DMS79 (cell line): Measurements from ENCODE around the gene CLK2.
"Not testable (repeated sequence)": the region's sequence is repeated elsewhere in the genome, so short reads cannot be mapped to it uniquely, and the experiment has no call there.

Experiments
- DNase-seq: peaks from one replicate; lab custom pipeline; 2025; lab: John Stamatoyannopoulos, UW

Gene CLK2

DNA sequence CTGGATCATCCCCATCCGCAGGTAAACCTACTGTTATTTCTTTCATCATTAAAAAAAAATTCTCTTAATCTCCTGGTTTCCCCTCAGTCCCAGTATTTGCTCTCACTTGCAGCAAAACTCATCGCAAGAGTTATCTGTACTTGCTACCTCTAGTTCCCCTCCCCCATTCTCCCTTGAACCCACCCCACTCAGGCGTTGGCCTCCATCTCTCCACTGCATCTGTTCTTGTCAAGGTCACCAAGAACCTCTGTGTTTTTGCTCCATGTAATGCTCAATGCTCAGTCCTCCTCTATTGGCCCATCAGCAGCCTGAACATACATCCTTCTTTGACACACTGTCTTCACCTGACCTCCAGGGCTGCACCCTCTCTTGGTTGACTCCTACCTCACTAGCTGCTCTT lies 23.4 kb upstream of the CLK2 start:
- no peak for DNase-seq

- no peak for DNase-seq
Observed at GRCh38 chr1:155295942-155296267, 22.6 kb upstream of the CLK2 start.

DNA sequence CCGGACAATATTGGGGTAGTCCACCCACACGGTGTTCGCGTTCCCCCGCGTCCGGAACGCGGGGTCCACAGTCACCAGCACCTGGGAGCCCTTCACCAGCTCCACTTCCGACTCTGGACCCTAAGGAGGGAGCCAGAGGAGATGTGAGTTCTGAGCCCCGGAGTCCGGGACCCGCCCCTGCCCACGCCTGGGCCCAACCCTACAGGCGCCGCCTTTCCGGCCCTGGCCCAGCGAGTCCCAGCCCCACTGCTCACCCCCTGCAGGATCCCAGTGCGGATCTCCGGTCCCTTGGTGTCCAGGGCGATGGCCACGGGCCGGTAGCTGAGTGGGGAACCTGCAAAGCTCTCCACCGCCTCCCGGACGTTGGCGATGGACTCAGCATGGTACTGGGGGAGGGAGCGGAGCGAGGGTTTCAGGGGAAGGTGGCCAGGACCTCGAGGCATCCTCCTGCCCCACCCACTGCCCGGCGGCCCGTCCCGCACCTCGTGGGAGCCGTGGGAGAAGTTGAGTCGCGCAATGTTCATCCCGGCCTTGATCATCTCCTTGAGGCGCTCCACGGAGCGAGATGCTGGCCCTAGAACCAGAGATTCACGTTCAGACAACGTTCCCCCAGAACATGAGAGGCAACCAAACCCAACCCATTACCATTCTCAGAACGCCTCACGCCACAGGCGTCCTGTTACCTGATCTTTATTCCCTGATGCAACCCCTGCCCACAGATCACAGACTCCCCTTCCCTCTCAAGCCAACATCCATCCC lies 22.1 kb upstream of the CLK2 start:
- DNase-seq = no peak

GRCh38 chr1:155294520-155295182 lies 21.3 kb upstream of the CLK2 start:
- DNase-seq = no peak

DNA sequence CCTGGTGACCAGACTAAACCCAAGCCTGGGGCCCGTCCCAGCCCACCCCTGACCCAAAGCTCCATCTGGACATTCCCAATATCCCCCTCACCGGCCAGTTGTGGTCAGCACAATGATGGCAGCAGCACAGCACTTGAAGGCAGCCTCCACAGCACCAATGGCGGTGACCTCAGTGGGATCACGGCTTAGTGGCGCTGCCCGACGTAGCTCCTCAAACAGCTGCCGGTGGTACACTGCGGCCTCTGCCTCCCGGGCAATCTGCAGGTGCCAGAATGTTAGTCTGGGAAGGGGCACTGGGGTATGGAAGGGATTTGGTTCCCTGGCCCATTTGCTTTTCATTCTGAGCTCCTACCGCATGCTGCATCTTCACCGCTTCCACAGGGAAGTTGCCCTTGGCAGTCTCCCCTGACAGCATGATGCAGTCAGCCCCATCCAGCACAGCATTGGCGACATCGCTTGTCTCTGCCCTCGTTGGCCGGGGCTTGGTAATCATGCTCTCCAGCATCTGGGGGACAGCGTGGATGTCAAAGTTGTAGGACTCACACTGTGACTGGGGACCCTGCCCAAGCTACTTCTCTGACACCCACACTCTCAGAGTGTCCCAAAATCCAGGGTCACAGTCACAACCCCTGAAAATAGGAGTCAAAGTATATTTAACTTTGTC lies 19.9 kb upstream of the CLK2 start:
- DNase-seq = no peak

DNA sequence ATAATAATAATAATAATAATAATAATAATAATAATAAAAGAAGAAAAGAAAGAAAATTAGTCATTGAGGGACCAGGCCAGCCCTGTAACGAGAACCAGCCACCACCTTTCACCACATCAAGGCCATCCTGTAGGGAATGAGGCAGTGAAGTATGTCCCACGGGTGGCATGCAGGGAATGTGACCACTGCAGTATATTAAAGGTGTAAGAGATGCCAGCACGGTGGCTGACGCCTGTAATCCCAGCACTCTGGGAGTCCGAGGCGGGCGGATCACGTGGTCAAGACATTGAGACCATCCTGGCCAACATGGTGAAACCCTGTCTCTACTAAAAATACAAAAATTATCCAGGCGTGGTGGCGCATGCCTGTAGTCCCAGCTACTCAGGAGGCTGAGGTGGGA lies 17.7 kb upstream of the CLK2 start:
- DNase-seq = not testable (repeated sequence)

DNA sequence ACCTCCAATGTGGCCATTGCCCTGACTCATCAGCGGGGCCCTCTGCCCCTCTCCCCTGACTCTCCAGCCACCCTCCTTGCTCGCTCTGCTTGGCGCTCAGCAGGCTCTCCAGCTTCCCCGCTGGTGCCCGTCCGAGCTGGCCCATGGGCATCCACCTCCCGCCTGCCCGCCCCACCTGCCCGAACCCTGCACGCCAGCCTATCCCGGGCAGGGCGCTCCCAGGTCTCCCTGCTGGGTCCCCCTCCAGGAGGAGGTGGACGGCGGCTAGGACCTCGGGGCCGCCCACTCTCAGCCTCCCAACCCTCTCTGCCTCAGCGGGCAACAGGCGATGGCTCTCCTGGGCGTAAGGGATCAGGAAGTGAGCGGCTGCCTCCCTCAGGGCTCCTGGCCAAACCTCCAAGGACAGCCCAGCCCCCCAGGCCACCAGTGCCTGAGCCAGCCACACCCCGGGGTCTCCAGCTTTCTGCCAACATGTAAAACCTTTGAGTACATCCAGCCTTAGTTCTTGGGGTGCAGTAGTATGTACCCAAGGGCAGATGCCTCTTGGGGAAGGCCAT lies 14.8 kb upstream of the CLK2 start:
- DNase-seq = no peak

DNA sequence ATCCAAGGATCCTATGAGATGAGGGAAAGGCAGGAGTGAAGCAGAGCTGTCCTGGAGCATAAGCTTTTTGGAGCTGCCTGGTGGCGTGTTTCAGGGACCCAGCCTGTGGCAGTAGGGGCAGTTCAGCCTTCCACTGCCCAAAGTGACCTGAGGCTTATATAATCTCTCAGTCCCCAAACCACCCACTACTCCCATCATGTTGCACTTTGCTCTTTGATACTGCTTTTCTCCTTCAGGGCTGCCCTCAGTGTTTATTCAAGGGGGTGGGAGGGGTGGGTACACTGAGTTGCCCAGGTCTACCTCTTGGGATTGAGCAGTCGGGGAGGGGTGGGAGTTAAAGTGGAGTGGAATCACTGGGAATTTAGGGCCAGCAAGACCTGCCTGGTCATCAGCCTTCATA lies 13.2 kb upstream of the CLK2 start:
- DNase-seq = no peak

DNA sequence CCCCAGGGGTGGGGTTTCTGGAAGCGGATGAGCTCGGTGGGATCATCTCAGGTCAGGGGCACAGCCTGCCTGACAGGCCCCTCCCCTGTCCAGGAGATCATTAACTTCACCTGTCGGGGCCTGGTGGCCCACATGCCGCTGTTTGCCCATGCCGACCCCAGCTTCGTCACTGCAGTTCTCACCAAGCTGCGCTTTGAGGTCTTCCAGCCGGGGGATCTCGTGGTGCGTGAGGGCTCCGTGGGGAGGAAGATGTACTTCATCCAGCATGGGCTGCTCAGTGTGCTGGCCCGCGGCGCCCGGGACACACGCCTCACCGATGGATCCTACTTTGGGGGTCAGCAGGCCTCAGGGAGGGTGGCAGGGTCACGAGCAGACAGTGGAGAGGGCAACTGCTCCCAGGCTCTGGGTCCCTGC lies 12.3 kb upstream of the CLK2 start:
- no peak for DNase-seq

GRCh38 chr1:155285063-155285462 lies 11.8 kb upstream of the CLK2 start:
- DNase-seq = no peak

DNA sequence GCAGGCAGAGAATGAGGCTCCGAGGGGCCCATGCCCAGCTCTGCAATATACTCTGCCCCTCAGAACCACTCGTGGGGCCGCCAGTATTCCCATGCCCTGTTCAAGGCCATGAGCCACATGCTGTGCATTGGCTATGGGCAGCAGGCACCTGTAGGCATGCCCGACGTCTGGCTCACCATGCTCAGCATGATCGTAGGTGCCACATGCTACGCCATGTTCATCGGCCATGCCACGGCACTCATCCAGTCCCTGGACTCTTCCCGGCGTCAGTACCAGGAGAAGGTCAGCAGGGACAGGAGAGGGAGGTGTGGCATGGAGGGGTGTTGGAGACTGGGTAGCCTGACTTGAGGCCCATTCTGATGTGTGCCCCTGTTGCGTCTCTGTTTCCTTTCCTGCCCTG lies 11.2 kb upstream of the CLK2 start:
- no peak for DNase-seq

- DNase-seq = no peak
Observed at GRCh38 chr1:155282488-155283091, 9.3 kb upstream of the CLK2 start.

DNA sequence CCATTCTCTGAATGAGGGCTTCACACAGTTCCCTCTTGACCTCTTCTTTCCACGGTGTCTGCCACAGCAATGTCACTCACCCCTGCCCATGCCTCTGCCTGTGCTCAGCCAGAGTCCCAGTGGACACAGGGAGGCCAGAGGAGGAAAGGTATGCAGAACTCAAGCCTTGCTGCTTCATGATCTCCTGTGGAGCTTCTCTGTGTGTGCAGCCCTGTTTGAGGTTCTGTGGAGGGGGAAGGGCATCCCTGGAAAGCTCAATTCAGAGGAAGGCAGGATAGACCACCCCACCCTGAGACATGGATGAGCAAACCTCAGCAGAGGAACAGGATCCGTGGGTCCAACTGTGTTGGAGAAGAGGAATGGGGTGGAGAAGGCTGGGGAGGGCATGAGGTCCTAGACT lies 6.0 kb upstream of the CLK2 start:
- no peak for DNase-seq

DNA sequence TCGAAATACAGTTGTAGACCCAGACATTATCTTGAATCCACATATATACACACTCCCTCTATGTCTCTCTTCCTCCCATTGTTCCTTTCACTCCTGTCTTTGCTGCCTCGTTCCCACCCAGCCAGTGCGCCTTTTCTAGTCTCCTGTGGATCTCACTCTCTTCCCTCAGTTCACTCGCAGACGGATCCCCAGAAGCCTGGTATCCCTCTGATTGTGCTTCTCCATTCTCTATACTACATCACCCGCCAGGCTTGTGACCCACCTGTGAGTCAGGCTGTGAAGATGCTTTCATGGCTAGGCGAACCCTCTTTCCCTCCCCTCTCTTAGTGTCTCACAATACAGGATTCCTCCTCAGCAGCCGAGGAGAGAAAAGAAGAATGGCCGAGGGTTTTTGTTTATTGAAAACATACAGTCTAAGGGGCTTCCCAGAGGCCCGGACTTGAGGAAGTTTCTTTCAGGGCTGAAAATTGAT lies 5.4 kb upstream of the CLK2 start:
- DNase-seq = no peak

DNA sequence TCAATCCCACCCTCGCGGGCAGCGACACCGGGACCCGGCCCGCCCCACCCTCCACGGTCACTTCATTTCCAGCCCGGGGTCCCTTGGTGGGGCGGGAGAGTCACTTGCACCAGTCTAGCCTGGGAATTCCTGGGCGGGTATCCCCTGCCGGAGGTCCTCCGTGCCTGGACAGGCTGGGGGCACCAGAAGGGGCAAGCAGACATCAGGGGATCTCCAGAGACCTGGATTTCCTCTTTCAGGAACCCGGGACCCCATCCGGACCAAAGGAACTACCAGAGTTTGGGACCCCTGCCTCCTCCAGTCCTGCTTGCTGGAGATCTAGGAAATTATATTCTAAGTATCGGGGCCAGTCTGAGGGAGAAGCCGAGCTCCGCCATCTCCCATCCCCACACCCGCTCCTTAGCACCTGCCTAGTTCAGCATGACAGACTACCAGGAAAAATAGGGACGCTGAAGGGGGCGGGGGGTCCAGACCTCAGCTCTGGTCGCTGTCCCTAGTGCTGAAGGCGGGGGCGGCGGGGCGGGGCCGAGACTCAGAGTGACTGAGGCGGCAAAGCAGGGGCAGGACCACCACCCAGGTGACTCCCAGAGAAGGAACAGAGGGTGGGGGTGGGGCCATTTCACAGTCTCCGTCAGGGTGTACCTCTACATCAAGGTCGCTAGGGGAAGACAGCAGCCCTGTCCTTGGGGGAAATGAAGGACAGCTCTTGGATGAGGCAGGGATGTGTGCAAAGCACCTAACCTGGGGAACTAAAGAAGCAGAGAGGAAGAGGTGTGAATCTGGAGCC lies 4.8 kb upstream of the CLK2 start:
- DNase-seq = peak; percentile 77

DNA sequence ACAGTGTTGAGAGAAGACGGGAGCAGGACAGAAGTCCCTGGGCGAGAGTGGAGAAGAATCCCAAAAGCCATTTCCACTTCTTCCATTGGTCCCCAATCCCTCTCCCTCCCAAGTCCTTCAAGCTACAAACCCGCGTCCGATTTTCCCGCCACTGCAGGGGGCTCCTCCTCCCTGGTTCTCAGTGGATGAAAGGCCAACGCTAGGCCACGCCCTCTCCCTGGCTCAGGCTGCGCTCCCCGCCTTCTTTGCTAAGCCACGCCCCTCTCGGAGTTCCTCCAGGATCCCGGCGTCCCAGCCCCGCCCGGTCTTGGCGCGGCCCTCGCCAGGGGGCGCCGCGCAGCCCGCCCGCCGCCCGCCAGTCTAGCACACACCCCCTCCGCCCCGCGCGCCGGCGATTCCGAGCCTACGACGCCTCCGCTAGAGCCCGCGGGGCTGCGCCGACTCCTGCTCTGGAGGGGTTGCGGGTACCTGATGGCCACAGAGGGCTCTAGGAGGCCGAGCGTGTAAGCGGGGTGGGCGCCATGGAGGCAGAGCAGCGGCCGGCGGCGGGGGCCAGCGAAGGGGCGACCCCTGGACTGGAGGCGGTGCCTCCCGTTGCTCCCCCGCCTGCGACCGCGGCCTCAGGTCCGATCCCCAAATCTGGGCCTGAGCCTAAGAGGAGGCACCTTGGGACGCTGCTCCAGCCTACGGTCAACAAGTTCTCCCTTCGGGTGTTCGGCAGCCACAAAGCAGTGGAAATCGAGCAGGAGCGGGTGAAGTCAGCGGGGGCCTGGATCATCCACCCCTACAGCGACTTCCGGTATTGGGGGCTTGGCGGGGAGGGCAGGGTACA lies 4.0 kb upstream of the CLK2 start, which contains the start of gene HCN3:
Gene HCN3 (plus strand): TSS at position 394 of the 832 bp plus-strand sequence. CDS start 128 bp downstream, at position 522.
- peak; percentile 94 for DNase-seq

GRCh38 chr1:155272466-155273342 lies 600 bp downstream of the CLK2 start:
- DNase-seq = peak; percentile 68

GRCh38 chr1:155269381-155269780 lies 3.9 kb downstream of the CLK2 start:
- DNase-seq = no peak

DNA sequence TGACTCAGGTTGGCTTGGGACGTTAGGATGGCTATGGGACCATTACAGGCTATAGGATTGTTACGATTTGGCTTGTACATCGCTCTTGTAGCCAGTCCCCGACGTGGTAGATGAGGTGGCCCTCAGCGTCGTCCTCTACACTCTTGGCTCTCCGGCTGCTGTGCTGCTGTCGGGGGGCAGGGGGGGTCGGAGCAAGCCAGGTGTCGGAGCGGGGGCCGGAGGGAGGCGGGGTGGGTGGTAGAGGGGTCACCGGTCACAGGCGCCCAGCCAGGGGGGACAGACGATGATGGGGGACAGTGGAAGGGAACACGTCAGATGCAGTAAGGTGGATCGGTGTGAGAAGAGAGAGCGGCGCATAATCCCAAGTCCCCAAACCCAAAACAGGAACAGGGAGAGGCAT lies 4.7 kb downstream of the CLK2 start:
- no peak for DNase-seq

DNA sequence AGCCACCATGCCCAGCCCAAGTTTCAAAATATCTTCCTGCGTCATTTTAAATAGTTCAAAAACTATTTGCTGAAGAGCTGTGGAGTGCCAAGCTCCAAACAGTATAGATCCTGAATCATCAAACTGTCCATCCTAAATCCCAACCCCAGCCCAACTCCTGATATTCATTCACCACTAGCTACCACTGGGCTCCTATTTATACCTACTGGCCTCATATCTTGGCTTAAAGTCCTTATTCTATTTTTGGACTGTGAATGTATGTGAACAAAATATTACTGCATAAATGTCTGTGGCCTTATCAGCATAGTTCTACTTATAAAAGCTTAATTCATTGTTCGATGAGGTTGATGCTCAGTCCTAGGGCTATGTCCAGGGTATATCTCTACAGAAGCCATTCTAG lies 5.9 kb downstream of the CLK2 start:
- no peak for DNase-seq
